ENCODE measurements around the gene LY6G6C. TPM values are rescaled to one million over a fixed set of nuclear protein-coding genes. Genes with fewer than 3 reads are reported as not detected.

LY6G6C gene
- total RNA-seq, 1 donor from 2014 or later, result not detected

- peaks cover 54% of the 10 kb centered on the region for H3K4me1 ChIP-seq
- H3K9me3 ChIP-seq (replicated peaks), result no peaks in the 10 kb centered on the region
- H3K27me3 ChIP-seq (ENCODE audit: low read depth), result no peaks in the 10 kb centered on the region
- H3K36me3 ChIP-seq, result peaks cover 52% of the 10 kb centered on the region
- peak overlapping the region; percentile 98 for H3K27ac ChIP-seq (replicated peaks)
- no peak for DNase-seq
- peak overlapping the region; percentile 93 for H3K4me3 ChIP-seq
- intact Hi-C loops (cut with micrococcal nuclease), result no loop called here
- no peak for TF ChIP-seq CTCF (IDR thresholded peaks at IDR 0.05; ENCODE audit: borderline replicate concordance)
Measured at GRCh38 chr6:31727717-31728671, 6.4 kb upstream of the LY6G6C start.

- H3K4me1 ChIP-seq, result peaks cover 46% of the 10 kb centered on the region
- intact Hi-C loops (cut with micrococcal nuclease), result no loop called here
- no peak for DNase-seq
- peak overlapping the region; percentile 93 for H3K4me3 ChIP-seq
- no peak for TF ChIP-seq CTCF (IDR thresholded peaks at IDR 0.05; ENCODE audit: borderline replicate concordance)
- peak overlapping the region; percentile 98 for H3K27ac ChIP-seq (replicated peaks)
- H3K36me3 ChIP-seq, result peaks cover 44% of the 10 kb centered on the region
- no peaks in the 10 kb centered on the region for H3K9me3 ChIP-seq (replicated peaks)
- H3K27me3 ChIP-seq (ENCODE audit: low read depth), result no peaks in the 10 kb centered on the region
Measured at GRCh38 chr6:31727034-31727716, 5.6 kb upstream of the LY6G6C start.

DNA sequence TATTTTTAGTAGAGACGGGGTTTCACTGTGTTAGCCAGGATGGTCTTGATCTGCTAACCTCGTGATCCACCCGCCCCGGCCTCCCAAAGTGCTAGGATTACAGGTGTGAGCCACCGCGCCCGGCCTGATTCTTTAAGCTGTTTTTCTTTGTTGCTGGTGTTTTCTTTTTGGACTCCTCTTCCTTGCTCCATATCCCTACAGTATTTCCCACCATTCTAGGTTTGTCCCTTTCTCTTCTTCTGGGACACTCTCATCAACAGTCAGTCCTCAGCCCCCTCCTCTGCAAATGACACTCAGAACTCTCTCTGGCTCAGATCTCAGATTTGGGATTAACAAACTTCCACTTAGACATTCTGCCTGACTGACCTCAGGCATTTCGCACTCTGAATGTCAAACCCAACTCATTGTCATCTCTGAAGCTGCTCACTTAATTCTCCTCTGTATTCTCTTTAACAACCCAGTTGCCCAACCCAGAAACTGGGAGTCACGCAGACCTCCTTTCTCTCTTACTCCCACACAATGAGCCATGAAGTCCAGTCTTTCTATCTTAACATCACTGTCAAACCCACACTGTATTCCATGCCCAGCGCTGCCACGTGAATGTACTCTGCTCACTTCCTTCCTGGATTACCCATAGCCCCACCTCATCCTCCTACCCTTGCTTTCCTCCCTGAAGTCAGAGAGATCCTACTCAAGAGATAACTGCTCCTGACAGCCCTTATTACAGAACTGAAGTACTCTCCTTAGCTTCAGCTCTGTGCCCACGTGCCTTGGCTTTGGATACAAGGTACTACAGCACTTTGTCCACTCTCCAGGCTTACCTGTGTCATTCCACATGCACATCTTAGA, 4.2 kb upstream of the LY6G6C start:
- intact Hi-C loops (cut with micrococcal nuclease), result no loop called here
- no peak overlapping the region for H3K27ac ChIP-seq (replicated peaks)
- DNase-seq, result no peak

GRCh38 chr6:31723980-31724691, 2.6 kb upstream of the LY6G6C start:
- peaks cover 16% of the 10 kb centered on the region for H3K4me1 ChIP-seq
- H3K27ac ChIP-seq (replicated peaks), result peak overlapping the region; percentile 46
- no peak for TF ChIP-seq CTCF (IDR thresholded peaks at IDR 0.05; ENCODE audit: borderline replicate concordance)
- peaks cover 27% of the 10 kb centered on the region for H3K36me3 ChIP-seq
- intact Hi-C loops (cut with micrococcal nuclease), result no loop called here
- H3K4me3 ChIP-seq, result no peak overlapping the region
- DNase-seq, result no peak
- H3K27me3 ChIP-seq (ENCODE audit: low read depth), result no peaks in the 10 kb centered on the region
- H3K9me3 ChIP-seq (replicated peaks), result no peaks in the 10 kb centered on the region

More for the DNA sequence above, 4.2 kb upstream of the LY6G6C start:
- no peaks in the 10 kb centered on the region for H3K27me3 ChIP-seq (ENCODE audit: low read depth)
- H3K4me1 ChIP-seq, result peaks cover 31% of the 10 kb centered on the region
- H3K36me3 ChIP-seq, result peaks cover 30% of the 10 kb centered on the region
- H3K4me3 ChIP-seq, result no peak overlapping the region
- H3K9me3 ChIP-seq (replicated peaks), result no peaks in the 10 kb centered on the region
- TF ChIP-seq CTCF (IDR thresholded peaks at IDR 0.05; ENCODE audit: borderline replicate concordance), result no peak
